A549 (cell line): ENCODE data around the gene NPB. TPM values are rescaled to one million over a fixed set of nuclear protein-coding genes. Genes with fewer than 3 reads are reported as not detected.

ENCODE experiments used
- ATAC-seq, 2 experiments: fragments of 200-7000 bp in 1 of 2; fragments of >200 bp in 1 of 2; cut with Nextera tagmentation in 1 of 2; cut with Tn5 transposase in 1 of 2; 3 replicates each; pipeline versions ENCODE4 v1.8.0 to v1.9.1; 2018 to 2020; ENCODE audit warnings: mild to moderate bottlenecking in 1 of 2, moderate library complexity in 1 of 2
- CTCF ChIA-PET: fragments of 300-600 bp; sonication (Branson Sonifier 250); formaldehyde crosslinking; extraction: SDS; loops from one replicate; lab custom pipeline; 2021; ENCODE audit warnings: antibody characterized with exemption, inconsistent platforms; lab: Yijun Ruan, JAX
- POLR2A ChIA-PET: fragments of 350-600 bp; formaldehyde crosslinking; extraction: SDS; loops from one replicate; lab custom pipeline; 2021; ENCODE audit warnings: antibody characterized with exemption, inconsistent platforms; lab: Yijun Ruan, JAX
- DNase-seq, 2 experiments: peaks; one replicate each; pipeline versions ENCODE4 v3.0.0 to v3.0.0-alpha.2; 2011 to 2016; ENCODE audit warnings: low read depth in 1 of 2, low spot score in 1 of 2
- FAIRE-seq: peaks from 2 replicates; lab custom pipeline; 2011; peaks lifted over from hg19 to GRCh38; lab: Jason Lieb, UNC
- H3K27ac ChIP-seq, 2 experiments: fragments of >200 bp; sonication (Bioruptor Twin); formaldehyde crosslinking; 3 replicates each; pipeline ENCODE4 v1.5.1; 2016 to 2017
- H3K4me1 ChIP-seq: fragments of >200 bp; sonication (Bioruptor Twin); formaldehyde crosslinking; 3 replicates; pipeline ENCODE4 v1.6.1; 2016
- H3K4me2 ChIP-seq: fragments of >200 bp; sonication (Bioruptor Twin); formaldehyde crosslinking; 3 replicates; pipeline ENCODE4 v1.6.1; 2016
- H3K4me3 ChIP-seq: fragments of >200 bp; sonication (Bioruptor Twin); formaldehyde crosslinking; 3 replicates; pipeline ENCODE4 v1.5.1; 2016
- H3K9me3 ChIP-seq: fragments of >200 bp; sonication (Bioruptor Twin); formaldehyde crosslinking; 3 replicates; pipeline ENCODE4 v1.6.1; 2016
- CBX8 ChIP-seq: fragments of 200-600 bp; sonication (generic); IDR thresholded peaks from 2 replicates; pipeline ENCODE4 v1.6.1; 2016
- E2F6 ChIP-seq: IDR thresholded peaks from 2 replicates; pipeline ENCODE4 v1.6.1; 2012; ENCODE audit warnings: low read depth, borderline replicate concordance
- EHF ChIP-seq: fragments of 250-450 bp; sonication (Bioruptor Pico); IDR thresholded peaks from 2 replicates; pipeline ENCODE4 v1.5.0; 2020; ENCODE audit warnings: mild to moderate bottlenecking
- EHMT2 ChIP-seq: fragments of 200-600 bp; sonication (generic); IDR thresholded peaks from 2 replicates; pipeline ENCODE4 v1.6.1; 2016; ENCODE audit warnings: antibody characterized with exemption, low read depth, mild to moderate bottlenecking, moderate library complexity
- EP300 ChIP-seq, 2 experiments: fragments of >200 bp; sonication (Bioruptor Twin); formaldehyde crosslinking; IDR thresholded peaks; 2 replicates in 1 of 2; 3 replicates in 1 of 2; pipeline ENCODE4 v1.6.1; 2016 to 2017
- FOSB ChIP-seq: fragments of 250-450 bp; sonication (Bioruptor Pico); IDR thresholded peaks from 2 replicates; pipeline ENCODE4 v1.5.0; 2020; ENCODE audit warnings: mild to moderate bottlenecking, moderate library complexity
- FOSL2 ChIP-seq, 2 experiments: fragments of 450-650 bp in 1 of 2; fragments of >200 bp in 1 of 2; sonication (Bioruptor Twin) in 1 of 2; formaldehyde crosslinking; IDR thresholded peaks; 2 replicates each; pipeline versions ENCODE4 v1.5.0 to v1.6.1; 2016 to 2020; ENCODE audit warnings: mild to moderate bottlenecking in 1 of 2, moderate library complexity in 1 of 2
- GATA3 ChIP-seq: IDR thresholded peaks from 2 replicates; pipeline ENCODE4 v1.6.1; 2012; ENCODE audit warnings: borderline replicate concordance
- HDAC2 ChIP-seq: fragments of 200-600 bp; sonication (generic); IDR thresholded peaks from 2 replicates; pipeline ENCODE4 v1.6.1; 2016
- HEYL ChIP-seq: fragments of 250-450 bp; sonication (Bioruptor Pico); IDR thresholded peaks from 2 replicates; pipeline ENCODE4 v1.8.0; 2021; ENCODE audit warnings: mild to moderate bottlenecking, moderate library complexity
- HOXA7 ChIP-seq: fragments of 250-450 bp; sonication (Bioruptor Pico); IDR thresholded peaks from 2 replicates; pipeline ENCODE4 v1.5.0; 2020; ENCODE audit warnings: mild to moderate bottlenecking, moderate library complexity
- HOXB13 ChIP-seq: fragments of 250-450 bp; sonication (Bioruptor Pico); IDR thresholded peaks from 2 replicates; pipeline ENCODE4 v1.5.0; 2020; ENCODE audit warnings: low read depth, mild to moderate bottlenecking, moderate library complexity
- HOXB5 ChIP-seq: fragments of 250-450 bp; sonication (Bioruptor Pico); IDR thresholded peaks from 2 replicates; pipeline ENCODE4 v1.5.0; 2020; ENCODE audit warnings: mild to moderate bottlenecking, moderate library complexity
- JUNB ChIP-seq: fragments of >200 bp; sonication (Bioruptor Twin); formaldehyde crosslinking; IDR thresholded peaks from 2 replicates; pipeline ENCODE4 v1.6.1; 2016
- KDM1A ChIP-seq: fragments of 200-600 bp; sonication (generic); IDR thresholded peaks from 2 replicates; pipeline ENCODE4 v1.6.1; 2016; ENCODE audit warnings: low read depth, mild to moderate bottlenecking
- MAX ChIP-seq: IDR thresholded peaks from 2 replicates; pipeline ENCODE4 v1.6.1; 2012
- NFE2L2 ChIP-seq: fragments of 150-350 bp; conservative IDR thresholded peaks from 2 replicates; pipeline ENCODE4 v1.6.1; 2014; ENCODE audit warnings: low read length
- NPAS2 ChIP-seq: fragments of 250-450 bp; sonication (Bioruptor Pico); IDR thresholded peaks from 2 replicates; pipeline ENCODE4 v1.8.0; 2022; ENCODE audit warnings: mild to moderate bottlenecking, moderate library complexity, borderline replicate concordance
- NR3C1 ChIP-seq: fragments of >200 bp; sonication (Bioruptor Twin); formaldehyde crosslinking; IDR thresholded peaks from 3 replicates; pipeline ENCODE4 v1.6.1; 2017
- PHF8 ChIP-seq: fragments of 200-600 bp; sonication (generic); IDR thresholded peaks from 2 replicates; pipeline ENCODE4 v1.6.1; 2016; ENCODE audit warnings: low read depth, mild to moderate bottlenecking, antibody characterized with exemption, moderate library complexity, borderline replicate concordance
- POLR2A ChIP-seq: IDR thresholded peaks from 2 replicates; pipeline ENCODE4 v1.6.1; 2012; ENCODE audit warnings: mild to moderate bottlenecking, low read length
- POLR2AphosphoS2 ChIP-seq: conservative IDR thresholded peaks from 2 replicates; pipeline ENCODE4 v1.6.1; 2012; ENCODE audit warnings: low read length, improper control_type of control experiment, inconsistent platforms
- RARB ChIP-seq: fragments of 250-450 bp; sonication (Bioruptor Pico); IDR thresholded peaks from 2 replicates; pipeline ENCODE4 v1.8.0; 2021; ENCODE audit warnings: mild to moderate bottlenecking, moderate library complexity
- REST ChIP-seq: fragments of 200-600 bp; sonication (generic); IDR thresholded peaks from 2 replicates; pipeline ENCODE4 v1.6.1; 2016; ENCODE audit warnings: antibody characterized with exemption, mild to moderate bottlenecking, moderate library complexity
- RFX5 ChIP-seq: fragments of 450-650 bp; IDR thresholded peaks from 2 replicates; pipeline ENCODE4 v1.7.1; 2014; ENCODE audit warnings: antibody characterized with exemption, mild to moderate bottlenecking, moderate library complexity
- SMC3 ChIP-seq: fragments of >200 bp; sonication (Bioruptor Twin); formaldehyde crosslinking; IDR thresholded peaks from 3 replicates; pipeline ENCODE4 v1.6.1; 2018; ENCODE audit warnings: inconsistent platforms
- TP53 ChIP-seq: fragments of 250-450 bp; sonication (Bioruptor Pico); IDR thresholded peaks from 2 replicates; pipeline ENCODE4 v1.5.0; 2021; ENCODE audit warnings: mild to moderate bottlenecking, moderate library complexity
- WGBS: methylation state at CpG from one replicate; pipeline ENCODE4 v1.1.6; 2017; ENCODE audit errors: missing lambda C conversion rate; 5-methylcytosine and 5-hydroxymethylcytosine counted together
- polyA plus RNA-seq, 4 experiments: library from polyadenylated mRNA; depleted of rRNA in 3 of 4; stranded (reverse); fragments of >200 nt; fragmentation: RNase III in 1 of 4; extraction: RNeasy Plus Mini Kit Qiagen cat#74134 plus additional on column Dnase treatment in 1 of 4; gene quantifications; 2 replicates in 3 of 4; 3 replicates in 1 of 4; pipeline ENCODE4 v1.2.3, GENCODE V29; 2011 to 2017
- TF ChIP-seq, protein P1 (sequence below): IDR thresholded peaks from 2 replicates; pipeline ENCODE4 v1.6.1; 2012
- TF ChIP-seq, protein P2 (sequence below): fragments of 250-450 bp; sonication (Bioruptor Pico); IDR thresholded peaks from 2 replicates; pipeline ENCODE4 v1.5.0; 2020; ENCODE audit warnings: low read depth, mild to moderate bottlenecking, moderate library complexity
- TF ChIP-seq, protein P3 (sequence below): fragments of >200 bp; sonication (Bioruptor Twin); formaldehyde crosslinking; IDR thresholded peaks from 2 replicates; pipeline ENCODE4 v1.6.1; 2016

The NPB gene
- polyA plus RNA-seq, 2 of the 4 experiments (the other 2 are of a cell fraction), result 0.41 to 0.45 TPM

DNA sequence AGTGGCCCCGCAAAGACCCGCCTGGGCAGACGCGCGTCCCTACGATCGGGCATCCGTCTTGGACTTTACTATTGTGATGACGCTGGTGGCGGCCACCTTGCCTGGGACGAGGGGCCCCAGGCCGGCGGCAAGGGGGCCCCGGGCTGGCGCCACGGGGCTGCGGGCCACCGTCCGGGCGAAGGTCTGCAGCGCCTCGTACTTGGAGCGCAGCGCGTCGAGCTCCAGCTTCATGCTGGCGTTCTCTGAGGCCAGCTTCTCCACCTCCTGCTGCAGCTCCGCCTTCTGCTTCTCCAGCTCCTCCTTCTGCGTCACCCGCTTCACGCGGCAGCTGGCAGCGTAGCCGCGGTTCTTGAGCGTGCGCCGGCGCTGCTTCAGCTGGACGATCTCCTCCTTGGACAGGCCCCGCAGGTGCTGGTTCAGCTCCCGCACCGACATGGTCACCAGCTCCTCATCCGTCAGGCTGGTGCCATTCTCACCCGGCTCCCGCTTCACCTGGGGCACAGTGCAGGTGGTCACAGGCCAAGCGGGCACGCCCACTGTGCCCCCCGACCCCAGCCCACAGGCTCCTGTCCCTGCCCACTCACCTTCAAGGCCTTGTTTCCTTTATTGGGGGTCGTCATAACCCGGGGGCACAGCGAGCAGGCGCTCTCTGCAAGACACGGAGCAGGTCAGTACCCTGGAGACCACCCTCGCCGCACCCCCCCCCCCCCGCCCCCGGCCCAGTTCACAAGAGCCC, 20.7 kb downstream of the NPB start:
- H3K9me3 ChIP-seq, result no peaks in the 10 kb centered on the region
- peak; percentile 8 to 46; a peak in 4 of 6 replicates for ATAC-seq
- DNase-seq, result peak in 1 of 2 experiments; percentile 91
- peaks cover 75% of the 10 kb centered on the region for H3K4me1 ChIP-seq
- ChIA-PET POLR2A (interaction anchor here (1.1 to 1.9 kb wide), 5 partner anchors 12 to 90 kb away, joined by 3 to 5 read pairs (median 3); partner anchors contain the start of genes MCRIP1 and PCYT2), CTCF (interaction anchor here (1.0 to 12.8 kb wide), 8 partner anchors 11 to 188 kb away, joined by 3 to 99 read pairs (median 21); partner anchors contain the start of genes ARHGDIA, CENPX, LRRC45 and NOTUM)
- WGBS, result 31% methylated on average over 51 of the region's 58 CpGs
- H3K4me3 ChIP-seq, result peak overlapping the region; percentile 57
- FAIRE-seq, result no peak
- peak overlapping the region; percentile 96 for H3K4me2 ChIP-seq
- peak overlapping the region; percentile 96 to 98 for H3K27ac ChIP-seq
- TF ChIP-seq HDAC2, result no peak
- no peak for TF ChIP-seq REST
- no peak for TF ChIP-seq JUNB
- peak; percentile 94 for TF ChIP-seq E2F6
- TF ChIP-seq PHF8, result no peak
- TF ChIP-seq RFX5, result no peak
- no peak for TF ChIP-seq TP53 (CRISPR knock-in tag)
- TF ChIP-seq SMC3, result no peak
- TF ChIP-seq MAX, result peak; percentile 94
- TF ChIP-seq POLR2A, result no peak
- TF ChIP-seq, protein P1, sequence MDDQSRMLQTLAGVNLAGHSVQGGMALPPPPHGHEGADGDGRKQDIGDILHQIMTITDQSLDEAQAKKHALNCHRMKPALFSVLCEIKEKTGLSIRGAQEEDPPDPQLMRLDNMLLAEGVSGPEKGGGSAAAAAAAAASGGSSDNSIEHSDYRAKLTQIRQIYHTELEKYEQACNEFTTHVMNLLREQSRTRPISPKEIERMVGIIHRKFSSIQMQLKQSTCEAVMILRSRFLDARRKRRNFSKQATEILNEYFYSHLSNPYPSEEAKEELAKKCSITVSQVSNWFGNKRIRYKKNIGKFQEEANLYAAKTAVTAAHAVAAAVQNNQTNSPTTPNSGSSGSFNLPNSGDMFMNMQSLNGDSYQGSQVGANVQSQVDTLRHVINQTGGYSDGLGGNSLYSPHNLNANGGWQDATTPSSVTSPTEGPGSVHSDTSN, result peak; percentile 33
- TF ChIP-seq HOXB5, result peak; percentile 52; the same call in 1 of the 2 replicates
- no peak for TF ChIP-seq GATA3
- TF ChIP-seq, protein P2, sequence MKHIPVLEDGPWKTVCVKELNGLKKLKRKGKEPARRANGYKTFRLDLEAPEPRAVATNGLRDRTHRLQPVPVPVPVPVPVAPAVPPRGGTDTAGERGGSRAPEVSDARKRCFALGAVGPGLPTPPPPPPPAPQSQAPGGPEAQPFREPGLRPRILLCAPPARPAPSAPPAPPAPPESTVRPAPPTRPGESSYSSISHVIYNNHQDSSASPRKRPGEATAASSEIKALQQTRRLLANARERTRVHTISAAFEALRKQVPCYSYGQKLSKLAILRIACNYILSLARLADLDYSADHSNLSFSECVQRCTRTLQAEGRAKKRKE (CRISPR knock-in tag), result no peak
- TF ChIP-seq FOSL2 (IDR thresholded peaks at IDR 0.05), result no peak
- peak; percentile 33; the same call in 1 of the 2 replicates for TF ChIP-seq FOSL2 (CRISPR knock-in tag; IDR thresholded peaks at IDR 0.05)
- TF ChIP-seq RARB, result no peak
- TF ChIP-seq KDM1A, result no peak
- no peak for TF ChIP-seq EHF
- TF ChIP-seq HOXB13, result no peak
- no peak for TF ChIP-seq CBX8
- TF ChIP-seq EHMT2, result no peak
- no peak for TF ChIP-seq EP300 (IDR thresholded peaks at IDR 0.05)
- no peak for TF ChIP-seq HEYL
- TF ChIP-seq POLR2AphosphoS2, result no peak
- TF ChIP-seq HOXA7 (CRISPR knock-in tag), result no peak
- TF ChIP-seq, protein P3, sequence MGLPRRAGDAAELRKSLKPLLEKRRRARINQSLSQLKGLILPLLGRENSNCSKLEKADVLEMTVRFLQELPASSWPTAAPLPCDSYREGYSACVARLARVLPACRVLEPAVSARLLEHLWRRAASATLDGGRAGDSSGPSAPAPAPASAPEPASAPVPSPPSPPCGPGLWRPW, result no peak
- no peak for TF ChIP-seq NR3C1
- TF ChIP-seq NPAS2 (CRISPR knock-in tag), result no peak
- no peak for TF ChIP-seq FOSB (CRISPR knock-in tag)
- TF ChIP-seq NFE2L2, result no peak
